Prostate gland (tissue), 2 donors: ENCODE data around the gene FCMR. TPM values are rescaled to one million over a fixed set of nuclear protein-coding genes. Genes with fewer than 3 reads are reported as not detected.

Source experiments
- DNase-seq: peaks from one replicate; pipeline ENCODE4 v3.0.0-alpha.2; 2019; ENCODE audit warnings: low spot score
- H3K27ac ChIP-seq, 2 donors: fragments of 200-600 bp; sonication (generic); 2 replicates each; pipeline ENCODE4 v1.5.1; 2017 to 2019
- H3K27me3 ChIP-seq: fragments of 200-600 bp; sonication (generic); replicated peaks from 2 replicates; pipeline ENCODE4 v1.5.1; 2019; ENCODE audit not compliant: insufficient read depth
- H3K36me3 ChIP-seq, 2 donors: fragments of 200-600 bp; sonication (generic); 1 replicate in 1 of 2; 2 replicates in 1 of 2; pipeline versions ENCODE4 v1.5.1 to v1.8.1; 2017 to 2019
- H3K4me1 ChIP-seq: fragments of 200-600 bp; sonication (generic); replicated peaks from 2 replicates; pipeline ENCODE4 v1.5.1; 2019
- H3K4me3 ChIP-seq, 2 donors: fragments of 200-600 bp; sonication (generic); 2 replicates each; pipeline ENCODE4 v1.5.1; 2017 to 2019
- H3K9me3 ChIP-seq: fragments of 200-600 bp; sonication (generic); 2 replicates; pipeline ENCODE4 v1.5.1; 2017
- POLR2A ChIP-seq: fragments of 450-650 bp; IDR thresholded peaks from one replicate; pipeline ENCODE4 v1.6.1; 2016; ENCODE audit warnings: antibody characterized with exemption, mild to moderate bottlenecking
- POLR2AphosphoS5 ChIP-seq: sonication (generic); formaldehyde crosslinking; IDR thresholded peaks from one replicate; pipeline ENCODE4 v1.6.1; 2017; ENCODE audit warnings: antibody characterized with exemption
- WGBS: methylation state at CpG from one replicate; pipeline ENCODE4 v1.1.5; 2018; 5-methylcytosine and 5-hydroxymethylcytosine counted together
- intact Hi-C: fragments of 100-400 bp; cut with DNase I; formaldehyde crosslinking; loops from one replicate; pipeline ENCODE4 v1.14.2; 2022
- total RNA-seq, 2 donors: library from RNA; depleted of rRNA; stranded (reverse); fragments of >200 nt; gene quantifications; one replicate each; pipeline ENCODE4 v1.1.0, GENCODE V29; 2016
- TF ChIP-seq, protein P1 (sequence below), 4 experiments: fragments of 200-600 bp in 2 of 4; fragments of 450-650 bp in 2 of 4; sonication (generic) in 2 of 4; IDR thresholded peaks; 1 replicate in 3 of 4; 2 replicates in 1 of 4; pipeline ENCODE4 v1.5.1; 2016 to 2019; ENCODE audit warnings: antibody characterized with exemption in 4 of 4, mild to moderate bottlenecking in 2 of 4, moderate library complexity in 2 of 4

Gene FCMR
- total RNA-seq, 2 donors from 2014 or later = 1.7 to 2.2 TPM

DNA sequence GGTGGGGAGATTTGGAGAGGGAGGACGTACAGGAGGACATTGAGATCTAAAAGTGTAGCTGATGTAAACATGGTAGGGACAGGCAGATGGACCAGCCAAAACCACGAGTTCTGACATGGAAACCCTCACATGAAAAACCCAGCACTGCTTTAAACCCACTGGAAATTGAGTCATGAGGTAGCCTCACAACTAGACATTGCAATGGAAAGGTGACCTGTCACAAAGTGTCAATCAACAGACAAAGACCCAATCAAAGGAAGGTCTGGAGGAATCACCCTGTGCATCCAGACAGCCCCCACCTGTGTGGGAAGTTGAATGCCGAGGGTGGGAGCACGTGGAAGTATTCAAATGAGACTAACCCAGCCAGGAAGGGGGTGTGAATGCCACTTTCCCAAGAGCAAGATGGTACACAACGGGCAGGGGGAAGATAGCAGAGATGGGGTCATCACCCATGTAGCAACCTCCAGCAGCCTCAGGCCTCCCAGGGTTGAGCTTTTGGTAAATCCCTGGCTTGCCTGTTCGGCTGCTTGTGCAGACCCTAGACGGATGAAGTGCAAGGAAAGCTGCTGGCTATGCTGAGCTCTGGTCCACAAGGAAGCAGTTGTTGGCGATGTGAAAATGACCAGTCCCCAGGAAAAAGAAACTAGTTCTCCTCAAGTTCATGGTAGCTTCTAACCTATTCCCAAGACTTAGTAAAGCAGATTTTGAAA is 5.6 kb downstream of the FCMR start:
- DNase-seq = no peak
- 70% methylated on average over 8 of the region's 8 CpGs for WGBS
- TF ChIP-seq POLR2AphosphoS5 = no peak
- TF ChIP-seq POLR2A = no peak
- TF ChIP-seq, protein P1, sequence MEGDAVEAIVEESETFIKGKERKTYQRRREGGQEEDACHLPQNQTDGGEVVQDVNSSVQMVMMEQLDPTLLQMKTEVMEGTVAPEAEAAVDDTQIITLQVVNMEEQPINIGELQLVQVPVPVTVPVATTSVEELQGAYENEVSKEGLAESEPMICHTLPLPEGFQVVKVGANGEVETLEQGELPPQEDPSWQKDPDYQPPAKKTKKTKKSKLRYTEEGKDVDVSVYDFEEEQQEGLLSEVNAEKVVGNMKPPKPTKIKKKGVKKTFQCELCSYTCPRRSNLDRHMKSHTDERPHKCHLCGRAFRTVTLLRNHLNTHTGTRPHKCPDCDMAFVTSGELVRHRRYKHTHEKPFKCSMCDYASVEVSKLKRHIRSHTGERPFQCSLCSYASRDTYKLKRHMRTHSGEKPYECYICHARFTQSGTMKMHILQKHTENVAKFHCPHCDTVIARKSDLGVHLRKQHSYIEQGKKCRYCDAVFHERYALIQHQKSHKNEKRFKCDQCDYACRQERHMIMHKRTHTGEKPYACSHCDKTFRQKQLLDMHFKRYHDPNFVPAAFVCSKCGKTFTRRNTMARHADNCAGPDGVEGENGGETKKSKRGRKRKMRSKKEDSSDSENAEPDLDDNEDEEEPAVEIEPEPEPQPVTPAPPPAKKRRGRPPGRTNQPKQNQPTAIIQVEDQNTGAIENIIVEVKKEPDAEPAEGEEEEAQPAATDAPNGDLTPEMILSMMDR (IDR thresholded peaks at IDR 0.05) = no peak
- intact Hi-C loops = no loop called here
- no peak overlapping the region for H3K27ac ChIP-seq
- H3K36me3 ChIP-seq = no peaks in the 10 kb centered on the region
- H3K4me1 ChIP-seq = no peaks in the 10 kb centered on the region
- no peaks in the 10 kb centered on the region for H3K9me3 ChIP-seq
- no peak overlapping the region for H3K4me3 ChIP-seq
- no peaks in the 10 kb centered on the region for H3K27me3 ChIP-seq

DNA sequence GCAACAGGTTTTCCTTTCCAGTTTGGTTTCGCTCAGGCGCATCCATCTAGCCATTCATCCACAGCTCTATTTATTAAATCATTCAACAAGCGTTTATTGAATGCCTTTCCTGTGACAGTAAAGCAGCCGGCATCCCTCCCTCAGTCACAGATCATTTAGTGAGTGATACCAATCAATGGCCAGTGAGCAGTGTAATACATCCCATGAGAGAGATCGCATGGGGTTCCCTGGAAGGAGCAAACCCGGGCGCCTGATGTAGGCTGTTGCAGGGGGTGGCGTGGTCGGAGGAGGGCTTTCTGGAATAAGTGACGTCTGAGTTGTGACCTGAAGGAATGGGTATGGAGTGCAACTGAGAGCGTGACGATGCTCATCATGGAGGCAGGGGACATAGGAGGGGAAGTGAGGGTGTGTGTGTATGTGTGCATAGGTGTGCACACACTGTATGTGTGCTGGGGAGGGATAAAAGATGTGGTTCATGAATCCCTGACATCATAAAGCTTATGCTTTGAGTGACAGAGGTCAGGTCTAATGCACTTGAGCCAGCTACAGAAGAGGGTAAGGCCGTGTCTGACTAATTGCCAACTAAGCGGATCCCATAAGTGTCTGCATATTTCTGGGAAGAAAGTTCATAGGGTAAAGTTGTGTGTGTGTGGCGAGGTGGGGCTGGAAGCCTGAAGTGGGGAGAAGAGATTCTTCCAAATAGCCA is 6.6 kb downstream of the FCMR start:
- H3K4me3 ChIP-seq = no peak overlapping the region
- H3K27ac ChIP-seq = no peak overlapping the region
- 85% methylated on average over 15 of the region's 15 CpGs for WGBS
- DNase-seq = no peak
- no peaks in the 10 kb centered on the region for H3K27me3 ChIP-seq
- intact Hi-C loops = no loop called here
- no peaks in the 10 kb centered on the region for H3K4me1 ChIP-seq
- no peaks in the 10 kb centered on the region for H3K36me3 ChIP-seq
- no peaks in the 10 kb centered on the region for H3K9me3 ChIP-seq
- TF ChIP-seq, protein P1 (IDR thresholded peaks at IDR 0.05) = no peak

DNA sequence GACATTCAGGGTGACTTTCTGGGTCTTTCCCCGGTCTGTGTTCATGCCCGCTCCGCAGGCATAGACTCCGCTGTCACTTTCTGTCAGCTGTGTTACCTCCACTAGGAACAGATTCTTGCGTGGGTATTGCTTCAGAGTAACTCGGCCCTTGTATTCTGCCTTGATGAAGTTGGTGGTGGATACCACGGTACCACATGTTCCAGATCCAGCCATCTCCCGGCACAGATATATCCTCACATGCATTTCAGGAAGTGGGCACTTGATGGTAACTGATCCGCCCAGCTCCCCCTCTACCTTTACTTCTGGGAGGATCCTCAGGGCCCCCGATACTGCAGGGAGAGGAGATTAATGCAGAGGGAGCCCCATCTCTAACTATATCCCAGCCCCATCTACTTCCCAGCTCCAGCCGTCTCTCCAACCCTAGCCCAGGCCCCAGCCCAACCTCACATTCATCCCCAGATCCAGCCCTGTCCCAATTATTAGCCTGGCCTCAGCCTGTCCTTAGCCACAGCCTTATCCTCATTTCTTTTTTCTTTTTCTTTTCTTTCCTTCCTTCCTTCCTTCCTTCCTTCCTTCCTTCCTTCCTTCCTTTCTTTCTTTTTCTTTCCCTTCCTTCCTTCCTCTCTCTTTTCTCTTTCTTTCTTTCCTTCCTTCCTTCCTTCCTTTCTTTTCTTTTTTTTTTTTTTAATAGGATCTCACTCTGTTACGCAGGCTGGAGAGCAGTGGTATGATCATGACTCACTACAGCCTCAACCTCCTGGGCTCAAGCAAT is 7.8 kb downstream of the FCMR start:
- intact Hi-C loops = loop anchor here (2.0 kb wide), 2 partner anchors 179 to 279 kb away; partner anchors contain the start of gene DYRK3
- no peak for DNase-seq
- H3K9me3 ChIP-seq = no peaks in the 10 kb centered on the region
- 85% methylated on average over 12 of the region's 12 CpGs for WGBS
- no peaks in the 10 kb centered on the region for H3K36me3 ChIP-seq
- no peak overlapping the region for H3K4me3 ChIP-seq
- no peaks in the 10 kb centered on the region for H3K27me3 ChIP-seq
- H3K27ac ChIP-seq = no peak overlapping the region
- TF ChIP-seq, protein P1 (IDR thresholded peaks at IDR 0.05) = no peak
- TF ChIP-seq POLR2A (no peak), POLR2AphosphoS5 (no peak)
- no peaks in the 10 kb centered on the region for H3K4me1 ChIP-seq

DNA sequence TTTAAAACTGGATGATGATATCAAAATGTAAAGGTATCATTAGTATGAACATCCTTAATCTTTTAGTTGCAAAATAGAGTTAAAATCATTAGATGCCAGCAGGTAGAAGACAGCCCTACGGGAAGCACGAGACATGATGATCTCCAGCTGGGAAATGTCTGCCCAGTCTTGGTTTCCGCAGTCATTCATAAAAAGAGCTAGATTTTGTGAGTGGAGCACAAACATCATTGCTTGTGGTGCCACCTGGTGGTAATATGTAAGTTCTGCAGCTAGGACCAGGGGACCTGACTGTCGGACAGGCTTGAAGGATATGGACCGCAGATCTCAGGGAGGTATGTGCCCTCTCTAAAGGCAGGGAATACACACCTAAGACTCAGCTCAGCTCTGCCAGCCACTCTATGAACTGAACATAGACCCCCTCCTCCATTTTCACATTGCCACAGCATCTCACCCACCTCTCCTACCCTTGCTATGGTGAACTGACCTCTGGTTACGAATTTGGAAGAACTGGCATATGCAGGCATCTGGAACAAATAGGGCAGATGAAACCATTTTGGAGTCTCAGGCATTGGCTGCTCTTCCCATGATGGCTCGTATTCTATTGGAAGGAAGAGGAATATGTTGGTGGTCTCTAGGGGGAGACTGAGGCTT is 9.2 kb downstream of the FCMR start:
- no peak overlapping the region for H3K27ac ChIP-seq
- H3K4me1 ChIP-seq = no peaks in the 10 kb centered on the region
- H3K4me3 ChIP-seq = no peak overlapping the region
- H3K9me3 ChIP-seq = no peaks in the 10 kb centered on the region
- TF ChIP-seq POLR2A = no peak
- peak; percentile 67 for TF ChIP-seq POLR2AphosphoS5
- TF ChIP-seq, protein P1 (IDR thresholded peaks at IDR 0.05) = peak; percentile 85 to 92 (median 90)
- H3K36me3 ChIP-seq = no peaks in the 10 kb centered on the region
- WGBS = 20% methylated on average over 7 of the region's 7 CpGs
- H3K27me3 ChIP-seq = no peaks in the 10 kb centered on the region
- intact Hi-C loops = loop anchor here (2.0 kb wide), 2 partner anchors 178 to 278 kb away; partner anchors contain the start of gene DYRK3
- DNase-seq = peak; percentile 78
